ENCODE data around the gene YWHAH. TPM values are rescaled to one million over a fixed set of nuclear protein-coding genes. Genes with fewer than 3 reads are reported as not detected.

Gene YWHAH
- total RNA-seq, 2 donors from 2014 or later, result 41.9 to 62.4 TPM

GRCh38 chr22:31927562-31927961, 16.8 kb upstream of the YWHAH start:
- intact Hi-C loops (cut with DNase I), result no loop called here
- Histone ChIP-seq H3K27me3 (replicated peaks; ENCODE audit: insufficient read depth) (no peaks in the 10 kb centered on the region), H3K27ac (no peak overlapping the region), H3K36me3 (no peaks in the 10 kb centered on the region), H3K9me3 (no peaks in the 10 kb centered on the region), H3K4me3 (no peak overlapping the region), H3K4me1 (replicated peaks) (no peaks in the 10 kb centered on the region)
- no peak for TF ChIP-seq CTCF (IDR thresholded peaks at IDR 0.05)
- TF ChIP-seq POLR2AphosphoS5 (IDR thresholded peaks at IDR 0.05), result no peak
- no peak for TF ChIP-seq POLR2A (IDR thresholded peaks at IDR 0.05)
- 53% methylated on average over 3 of the region's 3 CpGs for WGBS
- no peak for DNase-seq (ENCODE audit: low spot score)

- WGBS, result 37% methylated on average over 8 of the region's 8 CpGs
- H3K36me3 ChIP-seq, result no peaks in the 10 kb centered on the region
- H3K4me1 ChIP-seq (replicated peaks), result no peaks in the 10 kb centered on the region
- H3K4me3 ChIP-seq, result no peak overlapping the region
- no peaks in the 10 kb centered on the region for H3K9me3 ChIP-seq
- intact Hi-C loops (cut with DNase I), result no loop called here
- TF ChIP-seq CTCF (IDR thresholded peaks at IDR 0.05) (no peak), POLR2A (IDR thresholded peaks at IDR 0.05) (no peak), POLR2AphosphoS5 (IDR thresholded peaks at IDR 0.05) (no peak)
- no peak overlapping the region for H3K27ac ChIP-seq
- no peak for DNase-seq (ENCODE audit: low spot score)
- no peaks in the 10 kb centered on the region for H3K27me3 ChIP-seq (replicated peaks; ENCODE audit: insufficient read depth)
Measured at GRCh38 chr22:31929167-31929930, 15.0 kb upstream of the YWHAH start.

- intact Hi-C loops (cut with DNase I), result no loop called here
- H3K4me3 ChIP-seq, result no peak overlapping the region
- no peaks in the 10 kb centered on the region for H3K9me3 ChIP-seq
- 83% methylated on average over 5 of the region's 5 CpGs for WGBS
- TF ChIP-seq CTCF (IDR thresholded peaks at IDR 0.05) (no peak), POLR2AphosphoS5 (IDR thresholded peaks at IDR 0.05) (no peak), POLR2A (IDR thresholded peaks at IDR 0.05) (no peak)
- no peak overlapping the region for H3K27ac ChIP-seq
- no peaks in the 10 kb centered on the region for H3K27me3 ChIP-seq (replicated peaks; ENCODE audit: insufficient read depth)
- no peaks in the 10 kb centered on the region for H3K36me3 ChIP-seq
- no peak for DNase-seq (ENCODE audit: low spot score)
- no peaks in the 10 kb centered on the region for H3K4me1 ChIP-seq (replicated peaks)
Measured at GRCh38 chr22:31932863-31933262, 11.5 kb upstream of the YWHAH start.

GRCh38 chr22:31933406-31933805, 10.9 kb upstream of the YWHAH start:
- no peaks in the 10 kb centered on the region for H3K9me3 ChIP-seq
- intact Hi-C loops (cut with DNase I), result no loop called here
- no peak for DNase-seq (ENCODE audit: low spot score)
- H3K27me3 ChIP-seq (replicated peaks; ENCODE audit: insufficient read depth), result no peaks in the 10 kb centered on the region
- 94% methylated on average over 6 of the region's 6 CpGs for WGBS
- no peaks in the 10 kb centered on the region for H3K4me1 ChIP-seq (replicated peaks)
- TF ChIP-seq POLR2A (IDR thresholded peaks at IDR 0.05) (no peak), POLR2AphosphoS5 (IDR thresholded peaks at IDR 0.05) (no peak), CTCF (IDR thresholded peaks at IDR 0.05) (no peak)
- H3K4me3 ChIP-seq, result no peak overlapping the region
- H3K36me3 ChIP-seq, result no peaks in the 10 kb centered on the region
- no peak overlapping the region for H3K27ac ChIP-seq

- Histone ChIP-seq H3K27me3 (replicated peaks; ENCODE audit: insufficient read depth) (no peaks in the 10 kb centered on the region), H3K4me1 (replicated peaks) (no peaks in the 10 kb centered on the region), H3K27ac (no peak overlapping the region), H3K36me3 (no peaks in the 10 kb centered on the region), H3K9me3 (no peaks in the 10 kb centered on the region), H3K4me3 (no peak overlapping the region)
- intact Hi-C loops (cut with DNase I), result no loop called here
- WGBS, result 62% methylated on average over 17 of the region's 17 CpGs
- TF ChIP-seq POLR2A (IDR thresholded peaks at IDR 0.05), result no peak
- TF ChIP-seq CTCF (IDR thresholded peaks at IDR 0.05), result no peak
- no peak for TF ChIP-seq POLR2AphosphoS5 (IDR thresholded peaks at IDR 0.05)
- no peak for DNase-seq (ENCODE audit: low spot score)
Measured at GRCh38 chr22:31933816-31934482, 10.4 kb upstream of the YWHAH start.
